Choroid plexus epithelial cell (primary cell): ENCODE data around the gene PRPF6.

ENCODE experiments used
- DNase-seq: peaks from one replicate; pipeline ENCODE4 v3.0.0-alpha.2; 2010; ENCODE audit warnings: low read depth
- H3K4me3 ChIP-seq: 2 replicates; pipeline ENCODE4 v1.5.1; 2011; ENCODE audit warnings: low read depth, mild to moderate bottlenecking, control low read depth, low read length, moderate library complexity
- TF ChIP-seq, protein P1 (sequence below): conservative IDR thresholded peaks from 2 replicates; pipeline ENCODE4 v1.5.1; 2011; ENCODE audit warnings: low read depth, mild to moderate bottlenecking, control low read depth, inconsistent platforms, low read length, moderate library complexity

PRPF6 gene

DNA sequence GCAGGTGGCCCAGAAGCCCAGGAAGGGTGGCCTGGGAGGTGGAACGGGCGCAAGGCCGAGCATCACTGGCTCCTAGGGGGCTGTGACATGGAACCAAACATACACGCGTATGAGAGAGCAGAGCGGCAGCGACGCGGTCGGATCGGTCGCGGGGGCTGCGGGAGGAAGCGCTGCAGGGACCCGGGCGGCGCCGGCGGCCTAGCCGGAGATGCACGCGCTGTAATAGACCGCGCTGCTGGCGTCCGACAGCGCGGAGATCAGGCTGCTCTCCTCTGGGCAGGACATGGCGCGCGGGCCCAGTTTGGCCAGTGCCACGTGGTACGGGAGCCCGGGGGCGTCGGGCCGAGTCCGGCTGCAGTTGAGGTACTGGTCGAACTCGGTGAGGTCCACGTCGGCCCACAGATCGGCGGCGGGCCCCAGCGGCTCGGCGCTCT, 67.1 kb downstream of the PRPF6 start:
- no peak for DNase-seq
- no peak overlapping the region for H3K4me3 ChIP-seq
- TF ChIP-seq, protein P1, sequence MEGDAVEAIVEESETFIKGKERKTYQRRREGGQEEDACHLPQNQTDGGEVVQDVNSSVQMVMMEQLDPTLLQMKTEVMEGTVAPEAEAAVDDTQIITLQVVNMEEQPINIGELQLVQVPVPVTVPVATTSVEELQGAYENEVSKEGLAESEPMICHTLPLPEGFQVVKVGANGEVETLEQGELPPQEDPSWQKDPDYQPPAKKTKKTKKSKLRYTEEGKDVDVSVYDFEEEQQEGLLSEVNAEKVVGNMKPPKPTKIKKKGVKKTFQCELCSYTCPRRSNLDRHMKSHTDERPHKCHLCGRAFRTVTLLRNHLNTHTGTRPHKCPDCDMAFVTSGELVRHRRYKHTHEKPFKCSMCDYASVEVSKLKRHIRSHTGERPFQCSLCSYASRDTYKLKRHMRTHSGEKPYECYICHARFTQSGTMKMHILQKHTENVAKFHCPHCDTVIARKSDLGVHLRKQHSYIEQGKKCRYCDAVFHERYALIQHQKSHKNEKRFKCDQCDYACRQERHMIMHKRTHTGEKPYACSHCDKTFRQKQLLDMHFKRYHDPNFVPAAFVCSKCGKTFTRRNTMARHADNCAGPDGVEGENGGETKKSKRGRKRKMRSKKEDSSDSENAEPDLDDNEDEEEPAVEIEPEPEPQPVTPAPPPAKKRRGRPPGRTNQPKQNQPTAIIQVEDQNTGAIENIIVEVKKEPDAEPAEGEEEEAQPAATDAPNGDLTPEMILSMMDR = no peak

DNA sequence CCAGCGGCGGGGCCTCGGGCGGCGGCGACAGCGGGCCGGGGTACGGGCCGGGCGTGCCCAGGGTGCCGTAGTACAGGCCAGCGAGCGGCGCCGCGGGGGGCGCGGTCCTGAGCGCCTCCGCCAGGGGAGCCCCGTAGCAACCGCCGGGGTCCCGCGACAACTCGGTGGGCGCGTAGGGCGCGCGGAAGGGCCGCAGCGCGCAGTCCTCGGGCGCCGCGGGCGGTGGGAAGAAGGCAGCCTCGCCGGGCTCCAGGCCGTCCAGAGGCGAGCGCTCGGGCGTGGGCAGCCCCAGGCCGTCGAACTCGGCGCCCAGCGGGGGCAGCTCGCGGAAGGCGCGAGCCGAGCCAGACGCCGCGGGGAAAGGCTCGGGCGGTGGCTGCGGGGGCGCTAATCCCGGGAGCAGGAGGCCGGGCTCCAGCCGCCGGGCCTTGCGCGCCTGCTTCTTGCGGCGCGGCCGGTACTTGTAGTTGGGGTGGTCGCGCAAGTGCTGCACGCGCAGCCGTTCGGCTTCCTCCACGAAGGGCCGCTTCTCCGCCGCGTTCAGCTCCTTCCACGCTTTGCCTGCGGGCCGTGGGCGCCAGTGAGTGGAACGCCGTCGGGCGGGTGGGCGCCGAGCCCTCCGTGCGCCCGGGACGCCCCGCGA, 67.6 kb downstream of the PRPF6 start:
- TF ChIP-seq, protein P1 = no peak
- no peak overlapping the region for H3K4me3 ChIP-seq
- DNase-seq = no peak

DNA sequence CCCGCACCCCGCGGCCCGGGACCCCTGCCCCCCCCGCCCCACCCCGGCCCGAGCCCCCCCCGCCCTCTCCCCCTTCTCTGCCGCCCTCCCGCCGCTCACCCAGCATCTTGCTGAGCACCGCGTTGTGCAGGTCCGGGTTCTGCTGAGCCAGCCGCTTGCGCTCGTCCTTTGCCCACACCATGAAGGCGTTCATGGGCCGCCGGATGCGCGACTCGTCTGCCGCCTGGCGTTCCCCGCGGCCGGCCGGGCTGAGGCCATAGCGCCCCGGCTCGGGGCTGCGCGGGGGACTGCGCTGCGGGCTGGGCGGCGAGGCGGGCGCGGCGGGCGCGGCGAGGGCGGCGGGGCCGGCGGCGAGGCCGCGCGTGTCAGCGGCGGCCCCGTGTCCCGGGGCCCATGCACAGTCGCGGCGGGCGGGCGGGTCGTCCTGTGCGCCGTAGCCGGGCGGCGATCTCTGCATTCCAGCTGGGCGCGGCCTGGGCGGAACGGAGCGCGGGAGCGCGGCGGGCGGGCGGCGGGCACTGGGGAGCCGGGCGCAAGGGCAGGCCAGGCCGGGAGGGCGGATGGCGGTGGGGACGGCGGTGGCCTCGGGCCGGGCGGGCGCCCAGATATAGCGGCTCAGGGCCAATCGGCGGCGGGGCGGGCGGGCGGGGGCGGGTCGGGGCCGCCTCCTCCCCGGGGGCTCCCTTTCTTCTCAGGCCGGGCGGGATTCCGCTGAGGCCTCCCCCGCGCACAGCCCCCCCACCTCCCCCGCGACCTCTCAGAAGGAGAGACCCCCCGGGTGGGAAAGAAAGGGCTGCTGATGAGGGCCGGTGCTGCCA, 68.3 kb downstream of the PRPF6 start, which contains the start of gene SOX18:
Gene SOX18 (minus strand): TSS at position 580 of the 818 bp plus-strand sequence. CDS start 123 bp downstream, at position 457.
- TF ChIP-seq, protein P1 = no peak
- H3K4me3 ChIP-seq = no peak within 1 kb of the TSS
- DNase-seq = peak; percentile 39

DNA sequence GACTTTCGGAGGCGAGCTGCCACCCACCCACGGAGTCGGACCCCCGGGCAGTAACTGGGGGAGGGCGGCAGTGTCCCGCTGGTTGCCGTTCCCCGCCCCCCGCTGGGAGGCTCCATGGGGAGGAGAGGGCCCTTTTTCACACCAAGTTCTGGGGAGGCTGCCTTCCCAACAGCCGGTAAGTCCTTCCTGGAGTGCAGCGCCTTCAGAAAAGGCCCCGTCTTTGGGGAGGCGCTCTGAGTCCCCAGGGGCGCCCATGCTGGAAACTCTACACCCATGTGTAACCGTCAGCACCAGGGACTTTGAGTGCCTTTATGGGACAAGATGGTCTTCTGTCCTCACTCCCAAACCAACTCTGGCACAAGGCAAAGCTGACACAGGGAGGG, 68.9 kb downstream of the PRPF6 start:
- no peak for DNase-seq
- TF ChIP-seq, protein P1 = no peak
- no peak overlapping the region for H3K4me3 ChIP-seq

DNA sequence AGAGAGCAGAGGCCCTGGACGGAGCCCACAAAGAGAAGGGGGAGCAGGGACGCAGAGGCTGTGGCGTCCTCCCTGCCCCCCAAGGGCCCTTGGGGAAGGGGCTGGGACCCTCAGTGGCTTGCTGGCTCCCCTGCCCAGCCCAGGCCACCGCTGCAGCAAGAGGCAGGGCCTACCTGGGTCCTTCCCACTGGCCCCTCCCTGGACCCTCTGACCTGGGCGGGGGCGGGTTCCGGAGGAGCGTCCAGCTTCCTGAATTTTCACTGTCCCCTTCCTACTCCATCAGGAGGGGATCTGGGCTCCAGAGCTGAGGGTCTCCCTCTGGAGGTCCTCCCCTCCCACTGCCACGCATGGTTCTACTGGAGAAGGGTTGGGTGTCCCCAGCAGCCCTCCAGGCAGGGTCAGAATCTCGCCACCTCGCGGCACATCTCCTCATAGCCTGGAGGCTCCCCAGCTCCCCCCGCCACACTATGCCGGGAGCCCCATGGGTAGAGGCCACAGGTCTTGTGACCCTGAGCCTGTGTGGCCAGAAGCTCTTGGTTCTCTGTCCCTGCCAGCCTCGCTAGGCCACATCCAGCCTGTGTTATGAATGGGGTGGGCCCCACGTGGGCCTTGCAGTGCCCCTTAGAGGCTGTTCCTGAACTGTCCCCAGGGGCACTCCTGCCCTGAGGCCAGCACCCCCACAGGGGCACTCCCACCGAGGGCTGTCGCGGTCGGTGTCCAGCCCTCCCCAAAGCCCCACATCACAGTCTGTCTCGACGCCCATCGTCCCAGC, 69.5 kb downstream of the PRPF6 start:
- TF ChIP-seq, protein P1 = no peak
- no peak for DNase-seq
- H3K4me3 ChIP-seq = no peak overlapping the region

DNA sequence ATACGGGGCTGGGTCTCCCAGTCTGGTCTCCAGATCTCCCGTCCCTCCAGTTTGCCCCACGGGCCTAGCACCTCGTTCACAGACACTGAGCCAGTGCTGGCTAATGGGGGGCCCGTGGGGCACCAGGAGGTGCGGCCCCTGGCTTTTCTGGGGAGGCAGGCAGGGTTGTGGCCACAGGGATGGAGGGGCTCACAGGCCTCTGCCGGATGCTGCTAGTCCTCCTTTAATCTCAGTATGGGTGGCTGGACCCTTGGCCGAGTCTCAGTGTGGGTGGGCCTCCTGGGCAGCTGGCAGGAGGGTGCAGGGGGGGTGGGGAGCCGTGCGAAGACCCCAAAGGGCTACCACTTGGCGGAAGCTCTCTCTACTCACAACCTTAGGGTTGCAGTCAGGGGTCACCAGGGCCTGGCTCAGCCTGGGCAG, 70.1 kb downstream of the PRPF6 start:
- no peak overlapping the region for H3K4me3 ChIP-seq
- no peak for DNase-seq
- TF ChIP-seq, protein P1 = no peak
